ENCODE measurements around the gene STAMBPL1.

DNA sequence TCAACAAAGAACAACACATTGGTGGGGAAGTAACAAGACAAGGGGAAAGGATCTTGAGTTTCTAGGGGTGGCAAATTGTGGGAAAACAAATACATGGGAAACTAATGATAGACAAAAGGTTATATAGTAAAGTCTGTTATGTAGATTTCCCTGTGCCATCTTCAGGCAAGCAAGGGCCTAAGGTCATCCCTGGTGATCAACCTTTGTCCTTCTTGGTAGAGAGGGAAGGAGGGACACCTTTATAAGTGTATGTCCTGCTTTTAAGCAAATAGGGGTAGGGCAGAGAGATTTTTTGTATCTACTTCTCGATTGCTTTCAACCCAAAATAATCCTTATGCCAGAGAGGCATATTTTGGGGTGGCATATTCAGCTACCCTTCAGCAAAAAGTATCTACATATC, 84.3 kb downstream of the STAMBPL1 start:
- TF ChIP-seq POLR2AphosphoS5 (IDR thresholded peaks at IDR 0.05; ENCODE audit: borderline replicate concordance, low read depth, low read length) (no peak), EZH2 (IDR thresholded peaks at IDR 0.05) (no peak), FOXP2 (optimal IDR thresholded peaks at IDR 0.05; ENCODE audit: control extremely low read depth, extremely low read length, insufficient read depth) (no peak)

Measured in SK-N-MC (cell line).